Astrocyte of the hippocampus (primary cell): Measurements from ENCODE around the gene FUCA1.
"Not testable (repeated sequence)": the region's sequence is repeated elsewhere in the genome, so short reads cannot be mapped to it uniquely, and the experiment has no call there.

Source experiments
- DNase-seq: peaks from one replicate; pipeline ENCODE4 v3.0.0; 2011; ENCODE audit warnings: low read depth, low spot score

FUCA1 gene

GRCh38 chr1:23895993-23896392 lies 27.9 kb upstream of the FUCA1 start:
- DNase-seq, result no peak

GRCh38 chr1:23895082-23895481 lies 27.0 kb upstream of the FUCA1 start:
- no peak for DNase-seq

DNA sequence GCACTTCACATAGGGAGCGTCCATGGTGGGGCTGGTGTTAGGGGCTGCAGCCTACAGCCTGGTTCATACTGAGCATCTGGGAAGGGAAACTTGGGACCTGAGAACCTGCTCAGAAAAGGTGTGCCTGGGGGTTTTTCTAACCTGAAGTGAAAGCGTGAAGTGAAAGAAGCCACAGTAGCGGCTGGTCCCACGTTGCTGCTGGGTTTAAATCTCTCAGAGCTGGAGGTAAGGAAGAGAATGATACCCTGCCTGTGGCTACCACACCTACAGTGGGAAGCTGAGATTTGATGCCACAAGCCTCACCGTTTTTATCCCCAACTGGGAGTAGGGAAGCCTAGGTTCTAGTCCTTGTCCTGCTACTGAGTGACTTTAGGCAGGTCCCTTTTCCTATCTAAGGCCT lies 21.0 kb upstream of the FUCA1 start:
- no peak for DNase-seq

- no peak for DNase-seq
Observed at GRCh38 chr1:23885222-23885621, 17.1 kb upstream of the FUCA1 start.

GRCh38 chr1:23882746-23883145 lies 14.7 kb upstream of the FUCA1 start:
- DNase-seq, result no peak

- DNase-seq, result no peak
Observed at GRCh38 chr1:23879809-23880208, 11.7 kb upstream of the FUCA1 start.

GRCh38 chr1:23878668-23879067 lies 10.6 kb upstream of the FUCA1 start:
- DNase-seq, result no peak

- DNase-seq, result no peak
Observed at GRCh38 chr1:23875382-23875781, 7.3 kb upstream of the FUCA1 start.

- no peak for DNase-seq
Observed at GRCh38 chr1:23872421-23872820, 4.3 kb upstream of the FUCA1 start.

- DNase-seq, result no peak
Observed at GRCh38 chr1:23869051-23869450, 961 bp upstream of the FUCA1 start.

- DNase-seq, result no peak
Observed at GRCh38 chr1:23868557-23869016, 497 bp upstream of the FUCA1 start.

- DNase-seq, result no peak
Observed at GRCh38 chr1:23867542-23867894, 572 bp downstream of the FUCA1 start.

DNA sequence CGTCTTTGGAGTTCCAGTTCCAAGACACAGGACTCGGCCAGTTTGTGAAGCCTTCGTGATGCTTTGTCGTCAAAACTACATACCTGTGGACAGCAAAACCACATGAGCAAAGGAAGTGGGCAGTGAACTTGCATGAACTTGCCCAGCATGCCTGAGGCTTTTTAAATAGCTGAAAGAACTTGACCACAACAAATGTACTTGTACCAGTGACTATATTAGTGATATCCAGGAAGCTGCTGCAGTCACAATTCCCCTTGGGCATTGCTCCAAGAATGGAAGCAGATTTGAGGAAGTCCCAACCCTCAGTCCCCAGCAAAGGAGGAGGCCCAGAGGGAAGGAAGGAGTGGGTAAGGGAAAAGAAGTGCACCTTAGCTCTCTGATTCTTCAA lies 2.6 kb downstream of the FUCA1 start:
- peak; percentile 95 for DNase-seq

DNA sequence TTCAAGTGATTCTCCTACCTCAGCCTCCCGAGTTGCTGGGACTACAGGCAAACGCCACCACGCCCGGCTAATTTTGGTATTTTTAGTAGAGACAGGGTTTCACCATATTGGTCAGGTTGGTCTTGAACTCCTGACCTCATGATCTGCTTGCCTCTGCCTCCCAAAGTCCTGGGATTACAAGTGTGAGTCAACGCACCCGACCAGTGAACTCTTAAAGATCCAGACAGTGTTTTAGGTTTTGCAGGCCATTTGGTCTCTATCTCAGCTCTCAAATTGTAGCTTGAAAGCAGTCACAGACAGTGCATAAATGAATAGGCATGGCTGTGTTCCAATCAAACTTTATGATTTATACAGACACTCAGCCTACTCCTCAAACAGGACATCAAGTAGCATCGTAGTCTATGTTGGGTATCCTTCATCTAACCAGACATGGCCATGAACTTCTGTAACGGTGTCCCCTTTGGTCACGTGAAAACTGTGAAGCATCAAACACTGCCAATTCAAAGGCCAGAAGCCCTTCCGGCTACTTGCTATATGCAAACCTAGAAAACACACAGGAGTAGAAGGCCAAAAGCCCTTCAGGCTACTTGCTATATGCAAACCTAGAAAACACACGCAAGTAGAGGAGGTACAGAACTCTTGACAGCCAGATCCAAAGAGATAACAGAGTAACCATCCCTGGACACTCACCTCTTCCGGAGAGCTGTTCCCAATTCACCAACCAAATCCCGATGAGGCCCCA lies 3.1 kb downstream of the FUCA1 start:
- DNase-seq, result no peak

DNA sequence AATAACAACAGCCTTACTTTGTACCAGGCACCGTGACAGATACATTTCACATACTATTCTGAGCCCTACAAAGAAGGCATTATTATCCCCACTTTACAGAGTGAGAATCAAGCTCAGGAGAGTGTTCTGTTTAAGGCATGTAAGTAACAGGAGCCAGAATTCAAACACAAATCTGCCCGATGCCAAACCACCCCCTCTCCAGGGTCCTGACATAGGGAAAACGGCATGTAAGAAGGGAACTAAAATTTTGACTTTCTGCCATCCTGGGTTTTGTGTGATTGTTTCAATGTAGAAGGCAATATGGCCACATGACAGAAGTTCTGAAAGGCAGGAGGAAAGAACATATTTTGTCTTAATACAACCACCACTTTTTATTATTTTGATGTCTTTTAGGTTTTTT lies 5.5 kb downstream of the FUCA1 start:
- peak; percentile 3 for DNase-seq

GRCh38 chr1:23854568-23854967 lies 13.5 kb downstream of the FUCA1 start:
- no peak for DNase-seq

- not testable (repeated sequence) for DNase-seq
Observed at GRCh38 chr1:23853124-23853523, 15.0 kb downstream of the FUCA1 start.

GRCh38 chr1:23851406-23851805 lies 16.7 kb downstream of the FUCA1 start:
- not testable (repeated sequence) for DNase-seq

DNA sequence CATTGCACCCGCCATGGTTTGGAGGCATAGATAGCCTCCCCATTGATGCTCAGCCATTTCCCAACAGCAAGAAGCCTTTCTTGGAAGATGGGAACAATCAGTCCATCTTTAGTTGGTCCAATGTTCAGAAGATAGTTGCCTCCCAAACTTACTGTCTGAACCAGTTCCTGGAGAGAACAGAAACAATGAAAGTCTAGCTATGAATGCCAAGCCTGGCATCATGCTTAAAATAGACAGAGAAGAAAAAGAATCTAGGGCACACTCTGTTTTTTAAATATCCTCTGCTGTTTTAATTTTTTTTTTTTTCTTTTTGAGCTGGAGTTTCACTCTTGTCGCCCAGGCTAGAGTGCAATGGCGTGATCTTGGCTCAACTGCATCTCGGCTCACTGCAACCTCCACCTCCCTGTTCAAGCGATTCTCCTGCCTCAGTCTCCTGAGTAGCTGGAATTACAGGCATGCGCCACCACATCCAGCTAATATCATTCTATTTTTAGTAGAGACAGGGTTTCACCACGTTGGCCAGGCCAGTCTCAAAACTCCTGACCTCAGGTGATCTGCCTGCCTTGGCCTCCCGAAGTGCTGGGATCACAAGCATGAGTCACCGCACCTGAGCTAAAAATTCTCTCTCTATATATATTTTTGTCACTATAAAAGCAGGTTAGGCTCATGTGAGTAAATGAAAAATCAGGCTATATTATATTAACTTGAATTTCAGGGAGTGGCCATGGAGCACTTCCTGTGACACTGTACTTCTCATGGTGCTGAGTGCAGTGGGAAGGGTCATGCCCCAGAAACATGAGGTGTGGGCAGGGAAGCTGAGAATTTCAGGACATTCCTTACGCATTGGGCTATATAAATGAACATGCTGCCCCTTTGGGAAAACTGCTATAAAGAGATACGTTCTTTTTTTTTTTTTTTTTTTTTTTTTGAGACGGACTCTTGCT lies 19.1 kb downstream of the FUCA1 start:
- no peak for DNase-seq

- not testable (repeated sequence) for DNase-seq
Observed at GRCh38 chr1:23847482-23848095, 20.5 kb downstream of the FUCA1 start.

DNA sequence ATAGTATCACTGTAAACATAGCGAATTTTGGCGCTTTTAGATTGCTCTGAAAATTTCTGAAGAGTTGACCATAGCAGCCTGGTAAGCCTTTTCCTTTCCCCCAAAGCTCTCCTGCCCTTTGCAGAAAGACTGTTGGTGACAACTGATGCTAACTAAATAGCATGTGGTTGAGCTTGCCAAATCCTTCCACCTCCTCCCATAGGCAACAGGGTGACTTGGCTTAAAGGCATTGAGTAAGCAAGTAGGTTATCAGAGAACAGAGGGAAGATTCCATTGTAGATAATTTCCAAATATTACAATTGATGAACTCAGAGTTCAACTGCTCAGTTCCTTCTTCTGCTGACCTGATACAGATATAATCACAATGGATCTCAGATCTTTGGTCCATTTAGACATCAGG lies 22.9 kb downstream of the FUCA1 start:
- no peak for DNase-seq

DNA sequence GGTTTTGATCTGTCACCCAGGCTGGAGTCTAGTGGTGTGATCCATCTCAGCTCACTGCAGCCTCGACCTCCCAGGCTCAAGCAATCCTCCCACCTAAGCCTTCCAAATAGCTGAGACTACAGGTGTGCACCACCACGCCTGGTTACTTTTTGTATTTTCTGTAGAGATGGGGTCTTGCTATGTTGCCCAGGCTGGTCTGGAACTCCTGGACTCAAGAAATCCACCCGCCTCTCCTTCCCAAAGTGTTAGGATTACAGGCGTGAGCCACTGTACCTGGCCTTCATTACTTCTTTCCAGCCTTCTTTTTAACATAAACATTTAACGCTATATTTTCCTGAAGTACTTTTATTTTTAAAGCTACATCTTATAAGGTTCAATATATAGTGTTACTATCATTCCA lies 24.4 kb downstream of the FUCA1 start:
- DNase-seq, result no peak
